ENCODE data around the gene VEPH1. TPM values are rescaled to one million over a fixed set of nuclear protein-coding genes. Genes with fewer than 3 reads are reported as not detected.

The VEPH1 gene
- total RNA-seq, 1 experiment from 2014 or later = 0.51 TPM

DNA sequence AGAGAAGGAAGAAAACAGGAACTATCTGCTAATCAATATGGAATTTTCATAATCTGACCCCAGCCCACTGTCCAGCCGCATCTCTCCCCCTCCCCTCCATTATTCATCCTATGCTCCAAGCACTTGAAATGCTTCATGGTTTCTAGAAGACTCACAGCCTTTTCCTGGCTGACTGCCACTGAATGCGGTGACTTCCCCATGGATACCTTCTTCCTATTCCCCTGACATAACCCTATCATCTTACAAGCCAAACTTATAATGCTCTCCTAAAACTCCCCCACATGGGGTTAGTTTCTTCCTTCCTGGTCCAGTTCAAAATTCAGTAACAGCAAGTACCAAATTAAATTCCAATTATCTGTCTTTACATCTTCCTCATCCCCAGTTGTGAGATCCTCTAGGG, 97.8 kb downstream of the VEPH1 start:
- H3K36me3 ChIP-seq (ENCODE audit: control insufficient read depth, insufficient read depth, low read length) = no peaks in the 10 kb centered on the region
- DNase-seq (ENCODE audit: low read depth, low spot score) = no peak
- no peaks in the 10 kb centered on the region; the same call in 1 of the 2 replicates for H3K27me3 ChIP-seq (ENCODE audit: control insufficient read depth, insufficient read depth, low read length)
- ChIA-PET CTCF (no interaction called here), POLR2A (no interaction called here)
- ATAC-seq = no peak
- TF ChIP-seq SIN3A (IDR thresholded peaks at IDR 0.05; ENCODE audit: borderline replicate concordance, insufficient read depth, low read depth, low read length) (no peak), POLR2AphosphoS5 (IDR thresholded peaks at IDR 0.05; ENCODE audit: low read depth, low read length) (no peak), TCF7L2 (IDR thresholded peaks at IDR 0.05; ENCODE audit: low read depth, low read length) (no peak)
- TF ChIP-seq, protein P1, sequence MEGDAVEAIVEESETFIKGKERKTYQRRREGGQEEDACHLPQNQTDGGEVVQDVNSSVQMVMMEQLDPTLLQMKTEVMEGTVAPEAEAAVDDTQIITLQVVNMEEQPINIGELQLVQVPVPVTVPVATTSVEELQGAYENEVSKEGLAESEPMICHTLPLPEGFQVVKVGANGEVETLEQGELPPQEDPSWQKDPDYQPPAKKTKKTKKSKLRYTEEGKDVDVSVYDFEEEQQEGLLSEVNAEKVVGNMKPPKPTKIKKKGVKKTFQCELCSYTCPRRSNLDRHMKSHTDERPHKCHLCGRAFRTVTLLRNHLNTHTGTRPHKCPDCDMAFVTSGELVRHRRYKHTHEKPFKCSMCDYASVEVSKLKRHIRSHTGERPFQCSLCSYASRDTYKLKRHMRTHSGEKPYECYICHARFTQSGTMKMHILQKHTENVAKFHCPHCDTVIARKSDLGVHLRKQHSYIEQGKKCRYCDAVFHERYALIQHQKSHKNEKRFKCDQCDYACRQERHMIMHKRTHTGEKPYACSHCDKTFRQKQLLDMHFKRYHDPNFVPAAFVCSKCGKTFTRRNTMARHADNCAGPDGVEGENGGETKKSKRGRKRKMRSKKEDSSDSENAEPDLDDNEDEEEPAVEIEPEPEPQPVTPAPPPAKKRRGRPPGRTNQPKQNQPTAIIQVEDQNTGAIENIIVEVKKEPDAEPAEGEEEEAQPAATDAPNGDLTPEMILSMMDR (IDR thresholded peaks at IDR 0.05) = no peak
- TF ChIP-seq, protein P2, sequence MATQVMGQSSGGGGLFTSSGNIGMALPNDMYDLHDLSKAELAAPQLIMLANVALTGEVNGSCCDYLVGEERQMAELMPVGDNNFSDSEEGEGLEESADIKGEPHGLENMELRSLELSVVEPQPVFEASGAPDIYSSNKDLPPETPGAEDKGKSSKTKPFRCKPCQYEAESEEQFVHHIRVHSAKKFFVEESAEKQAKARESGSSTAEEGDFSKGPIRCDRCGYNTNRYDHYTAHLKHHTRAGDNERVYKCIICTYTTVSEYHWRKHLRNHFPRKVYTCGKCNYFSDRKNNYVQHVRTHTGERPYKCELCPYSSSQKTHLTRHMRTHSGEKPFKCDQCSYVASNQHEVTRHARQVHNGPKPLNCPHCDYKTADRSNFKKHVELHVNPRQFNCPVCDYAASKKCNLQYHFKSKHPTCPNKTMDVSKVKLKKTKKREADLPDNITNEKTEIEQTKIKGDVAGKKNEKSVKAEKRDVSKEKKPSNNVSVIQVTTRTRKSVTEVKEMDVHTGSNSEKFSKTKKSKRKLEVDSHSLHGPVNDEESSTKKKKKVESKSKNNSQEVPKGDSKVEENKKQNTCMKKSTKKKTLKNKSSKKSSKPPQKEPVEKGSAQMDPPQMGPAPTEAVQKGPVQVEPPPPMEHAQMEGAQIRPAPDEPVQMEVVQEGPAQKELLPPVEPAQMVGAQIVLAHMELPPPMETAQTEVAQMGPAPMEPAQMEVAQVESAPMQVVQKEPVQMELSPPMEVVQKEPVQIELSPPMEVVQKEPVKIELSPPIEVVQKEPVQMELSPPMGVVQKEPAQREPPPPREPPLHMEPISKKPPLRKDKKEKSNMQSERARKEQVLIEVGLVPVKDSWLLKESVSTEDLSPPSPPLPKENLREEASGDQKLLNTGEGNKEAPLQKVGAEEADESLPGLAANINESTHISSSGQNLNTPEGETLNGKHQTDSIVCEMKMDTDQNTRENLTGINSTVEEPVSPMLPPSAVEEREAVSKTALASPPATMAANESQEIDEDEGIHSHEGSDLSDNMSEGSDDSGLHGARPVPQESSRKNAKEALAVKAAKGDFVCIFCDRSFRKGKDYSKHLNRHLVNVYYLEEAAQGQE (IDR thresholded peaks at IDR 0.05; ENCODE audit: insufficient read depth in 1 of 2, low read depth in 2 of 2, low read length in 1 of 2) = no peak
- intact Hi-C loops (cut with micrococcal nuclease; ENCODE audit: unreplicated experiment) = no loop called here
- in situ Hi-C loops (cut with HindIII; ENCODE audit: low pct_unique_long_range_greater_than_20kb, low sequenced_read_pairs) = no loop called here
- no peak overlapping the region for H3K27ac ChIP-seq (ENCODE audit: low read length)
- no peak overlapping the region for H3K4me3 ChIP-seq (ENCODE audit: low read depth in 2 of 2, low read length in 2 of 2)
- H3K4me1 ChIP-seq (ENCODE audit: control insufficient read depth, insufficient read depth, low read length) = no peaks in the 10 kb centered on the region
- BruUV-seq (replicated peaks) = no TSS peak
- H3K9me3 ChIP-seq (ENCODE audit: control insufficient read depth, insufficient read depth, low read depth, low read length) = no peaks in the 10 kb centered on the region

DNA sequence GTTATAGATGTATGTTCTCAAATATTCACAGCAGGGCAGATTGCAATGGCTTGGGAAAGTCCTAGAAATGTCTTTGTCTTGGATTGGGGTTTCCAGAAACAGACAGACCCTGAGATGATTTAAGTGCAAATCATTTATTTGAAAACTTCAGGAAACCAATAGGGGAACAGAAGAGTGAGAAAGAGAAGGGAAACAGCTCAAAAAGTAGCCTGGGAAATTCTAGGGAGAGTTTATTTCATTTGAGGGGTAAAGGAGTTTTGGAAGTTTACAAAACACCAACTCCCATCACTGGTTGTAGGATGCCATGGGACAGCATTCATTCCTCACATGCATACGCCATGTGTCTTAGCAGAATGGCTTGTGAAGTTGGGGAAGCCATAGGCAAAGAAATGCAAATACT, 98.8 kb downstream of the VEPH1 start:
- POLR2A ChIA-PET = no interaction called here
- H3K27me3 ChIP-seq (ENCODE audit: control insufficient read depth, insufficient read depth, low read length) = no peaks in the 10 kb centered on the region; the same call in 1 of the 2 replicates
- CTCF ChIA-PET = no interaction called here
- no peaks in the 10 kb centered on the region for H3K36me3 ChIP-seq (ENCODE audit: control insufficient read depth, insufficient read depth, low read length)
- no peaks in the 10 kb centered on the region for H3K4me1 ChIP-seq (ENCODE audit: control insufficient read depth, insufficient read depth, low read length)
- in situ Hi-C loops (cut with HindIII; ENCODE audit: low pct_unique_long_range_greater_than_20kb, low sequenced_read_pairs) (no loop called here), intact Hi-C loops (cut with micrococcal nuclease; ENCODE audit: unreplicated experiment) (no loop called here)
- no TSS peak for BruUV-seq (replicated peaks)
- TF ChIP-seq, protein P2 (IDR thresholded peaks at IDR 0.05; ENCODE audit: insufficient read depth in 1 of 2, low read depth in 2 of 2, low read length in 1 of 2) = no peak
- TF ChIP-seq POLR2AphosphoS5 (IDR thresholded peaks at IDR 0.05; ENCODE audit: low read depth, low read length) (no peak), SIN3A (IDR thresholded peaks at IDR 0.05; ENCODE audit: borderline replicate concordance, insufficient read depth, low read depth, low read length) (no peak), TCF7L2 (IDR thresholded peaks at IDR 0.05; ENCODE audit: low read depth, low read length) (no peak)
- TF ChIP-seq, protein P1 (IDR thresholded peaks at IDR 0.05) = no peak
- DNase-seq (ENCODE audit: low read depth, low spot score) (no peak), ATAC-seq (no peak)
- no peaks in the 10 kb centered on the region for H3K9me3 ChIP-seq (ENCODE audit: control insufficient read depth, insufficient read depth, low read depth, low read length)
- H3K4me3 ChIP-seq (ENCODE audit: low read depth in 2 of 2, low read length in 2 of 2) = no peak overlapping the region
- H3K27ac ChIP-seq (ENCODE audit: low read length) = no peak overlapping the region
